ENCODE results near the gene OR51B6. TPM values are rescaled to one million over a fixed set of nuclear protein-coding genes. Genes with fewer than 3 reads are reported as not detected.

The OR51B6 gene, protein sequence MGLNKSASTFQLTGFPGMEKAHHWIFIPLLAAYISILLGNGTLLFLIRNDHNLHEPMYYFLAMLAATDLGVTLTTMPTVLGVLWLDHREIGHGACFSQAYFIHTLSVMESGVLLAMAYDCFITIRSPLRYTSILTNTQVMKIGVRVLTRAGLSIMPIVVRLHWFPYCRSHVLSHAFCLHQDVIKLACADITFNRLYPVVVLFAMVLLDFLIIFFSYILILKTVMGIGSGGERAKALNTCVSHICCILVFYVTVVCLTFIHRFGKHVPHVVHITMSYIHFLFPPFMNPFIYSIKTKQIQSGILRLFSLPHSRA
- total RNA-seq = not detected

DNA sequence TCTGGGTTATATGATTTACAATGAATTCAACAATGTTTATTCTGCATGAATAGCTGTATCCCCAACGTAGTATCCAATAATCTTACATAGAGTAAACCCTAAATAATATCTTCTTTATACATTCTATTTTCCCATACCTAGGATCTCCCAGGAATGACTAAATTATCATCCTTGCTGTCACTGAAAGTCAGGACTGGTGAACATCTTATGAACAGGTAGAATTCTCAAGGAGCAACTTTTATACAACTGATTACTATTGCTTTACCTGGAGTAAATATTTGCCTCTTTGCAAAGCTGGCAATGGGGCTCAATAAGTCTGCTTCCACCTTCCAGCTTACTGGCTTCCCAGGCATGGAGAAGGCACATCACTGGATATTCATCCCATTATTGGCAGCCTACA, at the start of gene OR51B6:
TSS of gene OR51B6 (plus strand) at position 301 of the 400 bp plus-strand sequence. CDS start at position 301, 0 bp downstream.
- intact Hi-C loops (cut with DNase I) = no loop called here
- WGBS, 2 donors = 41 to 57% methylated on average over 1 of the region's 1 CpG
- Histone ChIP-seq H3K36me3 (replicated peaks in 1 of 2; ENCODE audit: insufficient read depth in 1 of 2, low read depth in 2 of 2) (no peaks in the 10 kb centered on the region), H3K9me3 (no peaks in the 10 kb centered on the region), H3K27ac (no peak within 1 kb of the TSS), H3K27me3 (no peaks in the 10 kb centered on the region), H3K4me1 (no peaks in the 10 kb centered on the region), H3K4me3 (no peak within 1 kb of the TSS)
- ATAC-seq = no peak
- TF ChIP-seq, protein P1, sequence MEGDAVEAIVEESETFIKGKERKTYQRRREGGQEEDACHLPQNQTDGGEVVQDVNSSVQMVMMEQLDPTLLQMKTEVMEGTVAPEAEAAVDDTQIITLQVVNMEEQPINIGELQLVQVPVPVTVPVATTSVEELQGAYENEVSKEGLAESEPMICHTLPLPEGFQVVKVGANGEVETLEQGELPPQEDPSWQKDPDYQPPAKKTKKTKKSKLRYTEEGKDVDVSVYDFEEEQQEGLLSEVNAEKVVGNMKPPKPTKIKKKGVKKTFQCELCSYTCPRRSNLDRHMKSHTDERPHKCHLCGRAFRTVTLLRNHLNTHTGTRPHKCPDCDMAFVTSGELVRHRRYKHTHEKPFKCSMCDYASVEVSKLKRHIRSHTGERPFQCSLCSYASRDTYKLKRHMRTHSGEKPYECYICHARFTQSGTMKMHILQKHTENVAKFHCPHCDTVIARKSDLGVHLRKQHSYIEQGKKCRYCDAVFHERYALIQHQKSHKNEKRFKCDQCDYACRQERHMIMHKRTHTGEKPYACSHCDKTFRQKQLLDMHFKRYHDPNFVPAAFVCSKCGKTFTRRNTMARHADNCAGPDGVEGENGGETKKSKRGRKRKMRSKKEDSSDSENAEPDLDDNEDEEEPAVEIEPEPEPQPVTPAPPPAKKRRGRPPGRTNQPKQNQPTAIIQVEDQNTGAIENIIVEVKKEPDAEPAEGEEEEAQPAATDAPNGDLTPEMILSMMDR (IDR thresholded peaks at IDR 0.05) = no peak
- TF ChIP-seq POLR2A (IDR thresholded peaks at IDR 0.05) = no peak
- no peak for DNase-seq

DNA sequence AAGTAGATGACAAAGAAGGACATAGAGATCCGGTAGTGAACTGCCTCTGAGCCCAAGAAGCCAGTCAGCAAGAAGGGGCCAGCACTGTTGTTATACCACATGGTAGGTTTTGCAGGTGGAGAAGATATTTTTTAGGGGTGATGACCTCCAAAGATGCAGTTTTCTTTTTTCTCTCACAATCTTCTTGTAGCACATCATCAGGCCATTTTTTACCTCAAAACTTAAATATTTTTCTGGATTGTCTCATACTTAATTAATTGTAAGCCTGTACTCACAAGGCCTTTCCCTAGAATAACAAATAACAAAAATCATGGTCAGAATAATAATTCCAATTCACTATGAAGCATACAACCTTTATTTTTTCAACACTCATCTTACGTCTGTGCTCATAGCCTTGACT, 49.5 kb upstream of the OR51B6 start, which contains the start of gene OR51B4:
TSS of gene OR51B4 (minus strand) at position 101 of the 400 bp plus-strand sequence. CDS start at position 101, 0 bp downstream.
- no peak for ATAC-seq
- Histone ChIP-seq H3K4me1 (no peaks in the 10 kb centered on the region), H3K4me3 (no peak within 1 kb of the TSS), H3K36me3 (replicated peaks in 1 of 2; ENCODE audit: insufficient read depth in 1 of 2, low read depth in 2 of 2) (no peaks in the 10 kb centered on the region), H3K27ac (no peak within 1 kb of the TSS), H3K9me3 (no peaks in the 10 kb centered on the region), H3K27me3 (no peaks in the 10 kb centered on the region)
- TF ChIP-seq, protein P1 (IDR thresholded peaks at IDR 0.05) = no peak
- no peak for TF ChIP-seq POLR2A (IDR thresholded peaks at IDR 0.05)
- DNase-seq = no peak
- 69 to 83% methylated on average over 2 of the region's 2 CpGs for WGBS, 2 donors
- intact Hi-C loops (cut with DNase I) = no loop called here

DNA sequence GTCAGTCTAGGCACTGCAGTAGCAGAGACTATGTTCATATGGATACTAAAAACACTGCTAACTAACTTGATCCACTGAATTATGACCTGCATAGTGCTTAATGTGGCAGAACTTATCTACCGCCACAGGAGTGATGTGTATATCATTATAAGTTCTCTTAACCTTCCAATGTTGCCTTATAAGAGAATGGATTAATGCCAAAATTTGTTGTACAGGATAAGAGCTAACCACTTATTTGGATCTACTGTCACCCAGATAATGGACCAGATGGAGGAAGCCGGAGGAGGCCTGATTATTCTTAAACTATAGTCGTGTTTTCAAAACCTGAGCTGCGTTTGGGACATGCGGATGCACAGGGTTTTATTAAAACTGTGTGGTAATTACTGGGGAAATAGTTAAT, 47.7 kb upstream of the OR51B6 start:
- ATAC-seq (no peak), DNase-seq (no peak)
- intact Hi-C loops (cut with DNase I) = no loop called here
- 77 to 79% methylated on average over 5 of the region's 5 CpGs for WGBS, 2 donors
- H3K9me3 ChIP-seq = no peaks in the 10 kb centered on the region
- H3K4me3 ChIP-seq = no peak overlapping the region
- no peak overlapping the region for H3K27ac ChIP-seq
- H3K4me1 ChIP-seq = no peaks in the 10 kb centered on the region
- no peaks in the 10 kb centered on the region for H3K27me3 ChIP-seq
- no peak for TF ChIP-seq POLR2A (IDR thresholded peaks at IDR 0.05)
- TF ChIP-seq, protein P1 (IDR thresholded peaks at IDR 0.05) = no peak
- H3K36me3 ChIP-seq (replicated peaks in 1 of 2; ENCODE audit: insufficient read depth in 1 of 2, low read depth in 2 of 2) = no peaks in the 10 kb centered on the region

DNA sequence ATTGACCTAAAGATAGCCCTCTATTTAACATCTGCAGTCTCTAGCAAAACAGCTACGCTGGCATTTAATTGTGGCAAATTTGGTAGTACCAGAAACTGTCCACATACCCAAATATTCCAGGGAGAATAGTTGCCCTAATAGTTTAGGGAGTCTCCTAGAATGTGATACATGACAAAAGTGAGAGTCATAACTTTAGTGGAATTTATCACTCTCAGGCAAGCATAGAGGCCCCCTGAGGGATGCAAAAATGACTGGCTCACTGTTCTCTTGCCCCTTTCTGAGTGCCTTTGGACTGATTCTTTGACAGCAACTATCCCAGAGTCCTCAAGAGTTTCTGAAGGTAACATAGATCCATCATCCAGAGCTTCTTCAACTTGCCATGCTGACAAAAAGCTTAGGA, 47.3 kb upstream of the OR51B6 start:
- ATAC-seq (no peak), DNase-seq (no peak)
- Histone ChIP-seq H3K4me3 (no peak overlapping the region), H3K27ac (no peak overlapping the region), H3K27me3 (no peaks in the 10 kb centered on the region), H3K36me3 (replicated peaks in 1 of 2; ENCODE audit: insufficient read depth in 1 of 2, low read depth in 2 of 2) (no peaks in the 10 kb centered on the region), H3K4me1 (no peaks in the 10 kb centered on the region), H3K9me3 (no peaks in the 10 kb centered on the region)
- TF ChIP-seq, protein P1 (IDR thresholded peaks at IDR 0.05) = no peak
- no peak for TF ChIP-seq POLR2A (IDR thresholded peaks at IDR 0.05)
- WGBS, 2 donors = 96 to 100% methylated on average over 1 of the region's 1 CpG
- intact Hi-C loops (cut with DNase I) = no loop called here
